ENCODE results near the gene MPRIP. TPM values are rescaled to one million over a fixed set of nuclear protein-coding genes. Genes with fewer than 3 reads are reported as not detected.
"Not testable (repeated sequence)": the region's sequence is repeated elsewhere in the genome, so short reads cannot be mapped to it uniquely, and the experiment has no call there.

MPRIP gene
- total and polyA plus RNA-seq, 3 experiments from 2014 or later: 40.3 to 184 (median 174) TPM

GRCh38 chr17:17191961-17192381, 149.7 kb downstream of the MPRIP start:
- POLR2A ChIA-PET: no interaction called here
- Histone ChIP-seq H3K4me3 (ENCODE audit: low read length) (no peak overlapping the region), H3K27me3 (ENCODE audit: insufficient read depth, low read length, poor library complexity, severe bottlenecking) (no peaks in the 10 kb centered on the region), H3K27ac (ENCODE audit: low read depth, low read length) (no peak overlapping the region), H3K36me3 (ENCODE audit: insufficient read depth, low read length) (no peaks in the 10 kb centered on the region), H3K9me3 (ENCODE audit: low read length) (no peaks in the 10 kb centered on the region), H3K4me1 (ENCODE audit: insufficient read depth, low read length) (peaks cover 4% of the 10 kb centered on the region)
- peaks cover 5 to 6% (median 6%) of the 10 kb centered on the region in 3 donors for H3K4me1 Mint-ChIP-seq
- CTCF ChIA-PET: no interaction called here
- peaks cover 0 to 32% (median 4%) of the 10 kb centered on the region in 3 donors for H3K36me3 Mint-ChIP-seq
- H3K9me3 Mint-ChIP-seq: no peaks in the 10 kb centered on the region
- no peak for DNase-seq
- peak overlapping the region in 1 of 8 donors; percentile 58 for H3K27ac Mint-ChIP-seq
- H3K27me3 Mint-ChIP-seq: no peaks in the 10 kb centered on the region
- no peak overlapping the region for H3K4me3 Mint-ChIP-seq

- H3K27me3 Mint-ChIP-seq; H3K4me3 Mint-ChIP-seq; H3K9me3 ChIP-seq (ENCODE audit: low read length); H3K9me3 Mint-ChIP-seq; H3K36me3 Mint-ChIP-seq; H3K4me3 ChIP-seq (ENCODE audit: low read length); H3K27ac ChIP-seq (ENCODE audit: low read depth, low read length); H3K4me1 Mint-ChIP-seq; H3K4me1 ChIP-seq (ENCODE audit: insufficient read depth, low read length); H3K27me3 ChIP-seq (ENCODE audit: insufficient read depth, low read length, poor library complexity, severe bottlenecking); DNase-seq; POLR2A ChIA-PET; H3K36me3 ChIP-seq (ENCODE audit: insufficient read depth, low read length): not testable (repeated sequence)
- peak overlapping the region in 1 of 8 donors; percentile 19 for H3K27ac Mint-ChIP-seq
- CTCF ChIA-PET: interaction anchor here (1.2 kb wide), 1 partner anchor 8 kb away, joined by 4 read pairs; no protein-coding TSS in a partner anchor
These were observed 153.2 kb downstream of the MPRIP start for GRCh38 chr17:17195466-17195865.

- Histone ChIP-seq H3K27me3 (ENCODE audit: insufficient read depth, low read length, poor library complexity, severe bottlenecking) (no peaks in the 10 kb centered on the region), H3K36me3 (ENCODE audit: insufficient read depth, low read length) (peaks cover 5% of the 10 kb centered on the region), H3K9me3 (ENCODE audit: low read length) (no peaks in the 10 kb centered on the region), H3K4me3 (ENCODE audit: low read length) (no peak overlapping the region), H3K4me1 (ENCODE audit: insufficient read depth, low read length) (no peaks in the 10 kb centered on the region), H3K27ac (ENCODE audit: low read depth, low read length) (no peak overlapping the region)
- H3K27me3 Mint-ChIP-seq: no peaks in the 10 kb centered on the region
- no peak overlapping the region for H3K27ac Mint-ChIP-seq
- DNase-seq: no peak
- ChIA-PET CTCF (interaction anchor here (1.2 kb wide), 1 partner anchor 9 kb away, joined by 4 read pairs; no protein-coding TSS in a partner anchor), POLR2A (no interaction called here)
- H3K9me3 Mint-ChIP-seq: no peaks in the 10 kb centered on the region
- H3K36me3 Mint-ChIP-seq: peaks cover 0 to 11% (median 0%) of the 10 kb centered on the region in 3 donors
- no peak overlapping the region for H3K4me3 Mint-ChIP-seq
- H3K4me1 Mint-ChIP-seq: peaks cover 0 to 5% (median 0%) of the 10 kb centered on the region in 3 donors
These were observed 154.5 kb downstream of the MPRIP start for GRCh38 chr17:17196776-17197175.

GRCh38 chr17:17198281-17198680, 156.0 kb downstream of the MPRIP start:
- Histone ChIP-seq H3K27me3 (ENCODE audit: insufficient read depth, low read length, poor library complexity, severe bottlenecking) (no peaks in the 10 kb centered on the region), H3K9me3 (ENCODE audit: low read length) (no peaks in the 10 kb centered on the region), H3K4me3 (ENCODE audit: low read length) (no peak overlapping the region), H3K27ac (ENCODE audit: low read depth, low read length) (no peak overlapping the region), H3K4me1 (ENCODE audit: insufficient read depth, low read length) (peaks cover 3% of the 10 kb centered on the region), H3K36me3 (ENCODE audit: insufficient read depth, low read length) (peaks cover 10% of the 10 kb centered on the region)
- H3K4me3 Mint-ChIP-seq: no peak overlapping the region
- DNase-seq: no peak
- H3K36me3 Mint-ChIP-seq: peaks cover 0 to 20% (median 2%) of the 10 kb centered on the region in 3 donors
- no peaks in the 10 kb centered on the region for H3K27me3 Mint-ChIP-seq
- POLR2A ChIA-PET: no interaction called here
- H3K9me3 Mint-ChIP-seq: no peaks in the 10 kb centered on the region
- peaks cover 0 to 12% (median 11%) of the 10 kb centered on the region in 3 donors for H3K4me1 Mint-ChIP-seq
- CTCF ChIA-PET: interaction anchor here (0.7 kb wide), 1 partner anchor 26 kb away, joined by 3 read pairs; no protein-coding TSS in a partner anchor
- H3K27ac Mint-ChIP-seq: peak overlapping the region in 1 of 8 donors; percentile 26

GRCh38 chr17:17200311-17200710, 158.1 kb downstream of the MPRIP start:
- Mint-ChIP-seq H3K9me3 (no peaks in the 10 kb centered on the region), H3K4me1 (peaks cover 19 to 32% (median 31%) of the 10 kb centered on the region in 3 donors), H3K4me3 (no peak overlapping the region), H3K27ac (no peak overlapping the region), H3K36me3 (peaks cover 0 to 24% (median 3%) of the 10 kb centered on the region in 3 donors), H3K27me3 (peaks cover 0 to 3% of the 10 kb centered on the region in 2 donors)
- Histone ChIP-seq H3K4me3 (ENCODE audit: low read length) (no peak overlapping the region), H3K27ac (ENCODE audit: low read depth, low read length) (no peak overlapping the region), H3K4me1 (ENCODE audit: insufficient read depth, low read length) (peaks cover 23% of the 10 kb centered on the region), H3K36me3 (ENCODE audit: insufficient read depth, low read length) (peaks cover 10% of the 10 kb centered on the region), H3K9me3 (ENCODE audit: low read length) (no peaks in the 10 kb centered on the region), H3K27me3 (ENCODE audit: insufficient read depth, low read length, poor library complexity, severe bottlenecking) (no peaks in the 10 kb centered on the region)
- CTCF ChIA-PET: interaction anchor here (1.2 to 3.6 kb wide), 2 partner anchors 12 to 13 kb away, joined by 3 to 12 read pairs; no protein-coding TSS in a partner anchor
- POLR2A ChIA-PET: interaction anchor here (0.6 kb wide), 1 partner anchor 21 kb away, joined by 4 read pairs; no protein-coding TSS in a partner anchor
- no peak for DNase-seq

- H3K27ac ChIP-seq (ENCODE audit: low read depth, low read length): no peak overlapping the region
- no peak overlapping the region for H3K4me3 ChIP-seq (ENCODE audit: low read length)
- H3K4me1 ChIP-seq (ENCODE audit: insufficient read depth, low read length): peaks cover 28% of the 10 kb centered on the region
- H3K27me3 Mint-ChIP-seq: peaks cover 0 to 3% of the 10 kb centered on the region in 2 donors
- H3K4me3 Mint-ChIP-seq: peak overlapping the region in 1 of 7 donors; percentile 21
- peaks cover 0 to 26% (median 3%) of the 10 kb centered on the region in 3 donors for H3K36me3 Mint-ChIP-seq
- no peak for DNase-seq
- ChIA-PET CTCF (interaction anchor here (1.2 to 3.6 kb wide), 2 partner anchors 12 kb away, joined by 3 to 12 read pairs; no protein-coding TSS in a partner anchor), POLR2A (interaction anchor here (0.6 kb wide), 1 partner anchor 22 kb away, joined by 4 read pairs; no protein-coding TSS in a partner anchor)
- peaks cover 21 to 37% (median 34%) of the 10 kb centered on the region in 3 donors for H3K4me1 Mint-ChIP-seq
- H3K9me3 ChIP-seq (ENCODE audit: low read length): no peaks in the 10 kb centered on the region
- no peak overlapping the region for H3K27ac Mint-ChIP-seq
- no peaks in the 10 kb centered on the region for H3K9me3 Mint-ChIP-seq
- no peaks in the 10 kb centered on the region for H3K27me3 ChIP-seq (ENCODE audit: insufficient read depth, low read length, poor library complexity, severe bottlenecking)
- peaks cover 10% of the 10 kb centered on the region for H3K36me3 ChIP-seq (ENCODE audit: insufficient read depth, low read length)
These were observed 158.6 kb downstream of the MPRIP start for GRCh38 chr17:17200831-17201230.

GRCh38 chr17:17201271-17201670, 159.0 kb downstream of the MPRIP start:
- Histone ChIP-seq H3K4me3 (ENCODE audit: low read length) (no peak overlapping the region), H3K36me3 (ENCODE audit: insufficient read depth, low read length) (peaks cover 10% of the 10 kb centered on the region), H3K9me3 (ENCODE audit: low read length) (no peaks in the 10 kb centered on the region), H3K27ac (ENCODE audit: low read depth, low read length) (no peak overlapping the region), H3K27me3 (ENCODE audit: insufficient read depth, low read length, poor library complexity, severe bottlenecking) (no peaks in the 10 kb centered on the region), H3K4me1 (ENCODE audit: insufficient read depth, low read length) (peaks cover 31% of the 10 kb centered on the region)
- no peak for DNase-seq
- no peaks in the 10 kb centered on the region for H3K9me3 Mint-ChIP-seq
- peaks cover 0 to 26% (median 3%) of the 10 kb centered on the region in 3 donors for H3K36me3 Mint-ChIP-seq
- ChIA-PET POLR2A (no interaction called here), CTCF (interaction anchor here (1.2 to 3.6 kb wide), 2 partner anchors 12 to 13 kb away, joined by 3 to 12 read pairs; no protein-coding TSS in a partner anchor)
- H3K4me3 Mint-ChIP-seq: peak overlapping the region in 1 of 7 donors; percentile 21
- H3K4me1 Mint-ChIP-seq: peaks cover 21 to 37% (median 34%) of the 10 kb centered on the region in 3 donors
- peak overlapping the region in 1 of 8 donors; percentile 79 for H3K27ac Mint-ChIP-seq
- H3K27me3 Mint-ChIP-seq: peaks cover 0 to 3% of the 10 kb centered on the region in 2 donors

- H3K9me3 ChIP-seq (ENCODE audit: low read length): no peaks in the 10 kb centered on the region
- H3K4me3 Mint-ChIP-seq: peak overlapping the region in 1 of 7 donors; percentile 42
- H3K27me3 Mint-ChIP-seq: peaks cover 0 to 3% of the 10 kb centered on the region in 2 donors
- H3K4me1 Mint-ChIP-seq: peaks cover 22 to 42% (median 34%) of the 10 kb centered on the region in 3 donors
- H3K4me1 ChIP-seq (ENCODE audit: insufficient read depth, low read length): peaks cover 31% of the 10 kb centered on the region
- H3K27ac Mint-ChIP-seq: peak overlapping the region in 1 of 8 donors; percentile 50
- ChIA-PET POLR2A (no interaction called here), CTCF (interaction anchor here (3.6 kb wide), 1 partner anchor 13 kb away, joined by 12 read pairs; no protein-coding TSS in a partner anchor)
- no peaks in the 10 kb centered on the region for H3K9me3 Mint-ChIP-seq
- no peak overlapping the region for H3K4me3 ChIP-seq (ENCODE audit: low read length)
- no peak overlapping the region for H3K27ac ChIP-seq (ENCODE audit: low read depth, low read length)
- no peak for DNase-seq
- H3K36me3 ChIP-seq (ENCODE audit: insufficient read depth, low read length): peaks cover 10% of the 10 kb centered on the region
- H3K27me3 ChIP-seq (ENCODE audit: insufficient read depth, low read length, poor library complexity, severe bottlenecking): no peaks in the 10 kb centered on the region
- H3K36me3 Mint-ChIP-seq: peaks cover 0 to 26% (median 3%) of the 10 kb centered on the region in 3 donors
These were observed 159.7 kb downstream of the MPRIP start for GRCh38 chr17:17201907-17202306.

Data from CD8-positive, alpha-beta memory T cell (primary cell).